Chondrocyte (in vitro differentiated cells): Measurements from ENCODE around the gene MDC1. TPM values are rescaled to one million over a fixed set of nuclear protein-coding genes. Genes with fewer than 3 reads are reported as not detected.

Source experiments
- DNase-seq: peaks from one replicate; pipeline ENCODE4 v3.0.0; 2021; ENCODE audit warnings: mixed read lengths, low spot score
- H3K27ac Mint-ChIP-seq: one replicate; pipeline ENCODE4 v1.8.0; 2021; ENCODE audit warnings: mild to moderate bottlenecking, moderate library complexity, mixed read lengths; ENCODE audit not compliant: unreplicated experiment
- H3K27me3 Mint-ChIP-seq: 2 replicates; pipeline ENCODE4 v1.8.0; 2021; ENCODE audit warnings: low read depth, mixed read lengths
- H3K36me3 Mint-ChIP-seq: 2 replicates; pipeline ENCODE4 v1.8.0; 2021; ENCODE audit warnings: low read depth, mixed read lengths
- H3K4me1 Mint-ChIP-seq: 2 replicates; pipeline ENCODE4 v1.8.0; 2021; ENCODE audit warnings: low read depth, mild to moderate bottlenecking, mixed read lengths
- H3K4me3 Mint-ChIP-seq: one replicate; pipeline ENCODE4 v1.8.0; 2021; ENCODE audit warnings: mild to moderate bottlenecking, moderate library complexity, mixed read lengths; ENCODE audit not compliant: unreplicated experiment
- H3K9me3 Mint-ChIP-seq: 2 replicates; pipeline ENCODE4 v1.8.0; 2021; ENCODE audit warnings: low read depth, mixed read lengths
- CTCF ChIP-seq: fragments of 200-600 bp; sonication (generic); IDR thresholded peaks from 2 replicates; pipeline ENCODE4 v1.5.0; 2021; ENCODE audit warnings: antibody characterized with exemption, mild to moderate bottlenecking, moderate library complexity
- total RNA-seq: library from RNA; stranded (reverse); gene quantifications from 3 replicates; pipeline ENCODE4 v1.2.1, GENCODE V29; 2021

MDC1 gene
- total RNA-seq, 1 donor from 2014 or later = 33.5 TPM

GRCh38 chr6:30754631-30755030, 37.5 kb upstream of the MDC1 start:
- Mint-ChIP-seq H3K27ac (peak overlapping the region; percentile 100), H3K36me3 (peaks cover 2% of the 10 kb centered on the region), H3K4me1 (peaks cover 82% of the 10 kb centered on the region), H3K9me3 (peaks cover under 1% of the 10 kb centered on the region), H3K4me3 (no peak overlapping the region), H3K27me3 (no peaks in the 10 kb centered on the region)
- TF ChIP-seq CTCF = no peak
- DNase-seq = no peak

DNA sequence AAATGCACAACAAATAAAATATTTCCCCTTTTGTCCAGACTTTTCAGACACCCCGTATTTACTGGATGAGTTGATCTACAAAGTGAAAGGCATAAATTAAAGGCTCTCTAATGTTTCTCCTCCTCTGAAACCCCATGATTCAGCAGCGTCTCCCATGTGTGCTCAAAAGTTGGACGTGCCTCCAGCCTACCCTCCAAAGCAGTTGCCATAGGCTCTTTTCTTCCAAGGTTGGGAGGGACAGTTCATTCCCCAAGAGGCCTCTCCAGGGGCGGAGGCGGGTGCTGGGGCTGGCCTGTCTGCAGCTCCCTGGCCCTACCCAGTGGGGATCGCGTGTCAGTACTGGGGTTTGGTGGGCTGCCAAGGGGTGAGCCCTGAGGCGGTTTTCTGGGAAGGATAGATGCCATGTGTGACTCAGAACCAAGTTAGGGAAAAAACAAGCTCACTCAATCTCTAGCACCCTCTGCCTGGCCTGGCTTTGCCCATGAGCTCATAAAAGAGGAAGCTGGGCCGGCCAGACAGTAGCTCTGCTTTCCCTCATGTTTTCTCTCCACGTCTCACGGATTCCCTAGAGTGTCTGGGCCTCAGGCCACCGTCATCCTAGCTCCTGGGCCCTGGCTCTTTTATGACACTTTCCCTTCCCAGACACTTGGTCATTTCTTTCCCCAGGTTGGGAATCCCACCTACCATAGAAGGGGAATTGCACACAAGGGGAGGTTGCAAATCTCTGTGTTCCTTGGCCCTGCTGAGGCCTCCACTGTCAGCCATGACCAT, 35.3 kb upstream of the MDC1 start:
- Mint-ChIP-seq H3K36me3 (no peaks in the 10 kb centered on the region), H3K27ac (peak overlapping the region; percentile 100), H3K27me3 (no peaks in the 10 kb centered on the region), H3K4me1 (peaks cover 85% of the 10 kb centered on the region), H3K9me3 (no peaks in the 10 kb centered on the region), H3K4me3 (no peak overlapping the region)
- TF ChIP-seq CTCF = peak; percentile 46
- DNase-seq = peak; percentile 100

DNA sequence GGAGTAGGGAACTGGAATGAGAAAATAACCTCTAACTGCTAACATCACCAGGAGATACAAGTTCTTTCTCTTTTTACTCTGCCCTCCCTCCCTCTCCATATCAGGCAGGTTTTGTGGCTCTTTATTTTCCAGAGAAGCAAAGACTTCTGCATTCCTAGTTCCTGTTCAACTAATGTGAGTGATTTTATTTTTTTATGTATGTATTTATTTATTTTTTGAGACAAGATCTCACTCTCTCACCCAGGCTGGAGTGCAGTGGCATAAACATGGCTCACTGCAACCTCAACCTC, 33.2 kb upstream of the MDC1 start:
- Mint-ChIP-seq H3K9me3 (no peaks in the 10 kb centered on the region), H3K4me3 (no peak overlapping the region), H3K27me3 (no peaks in the 10 kb centered on the region), H3K4me1 (peaks cover 81% of the 10 kb centered on the region), H3K27ac (peak overlapping the region; percentile 95), H3K36me3 (no peaks in the 10 kb centered on the region)
- no peak for TF ChIP-seq CTCF
- no peak for DNase-seq

DNA sequence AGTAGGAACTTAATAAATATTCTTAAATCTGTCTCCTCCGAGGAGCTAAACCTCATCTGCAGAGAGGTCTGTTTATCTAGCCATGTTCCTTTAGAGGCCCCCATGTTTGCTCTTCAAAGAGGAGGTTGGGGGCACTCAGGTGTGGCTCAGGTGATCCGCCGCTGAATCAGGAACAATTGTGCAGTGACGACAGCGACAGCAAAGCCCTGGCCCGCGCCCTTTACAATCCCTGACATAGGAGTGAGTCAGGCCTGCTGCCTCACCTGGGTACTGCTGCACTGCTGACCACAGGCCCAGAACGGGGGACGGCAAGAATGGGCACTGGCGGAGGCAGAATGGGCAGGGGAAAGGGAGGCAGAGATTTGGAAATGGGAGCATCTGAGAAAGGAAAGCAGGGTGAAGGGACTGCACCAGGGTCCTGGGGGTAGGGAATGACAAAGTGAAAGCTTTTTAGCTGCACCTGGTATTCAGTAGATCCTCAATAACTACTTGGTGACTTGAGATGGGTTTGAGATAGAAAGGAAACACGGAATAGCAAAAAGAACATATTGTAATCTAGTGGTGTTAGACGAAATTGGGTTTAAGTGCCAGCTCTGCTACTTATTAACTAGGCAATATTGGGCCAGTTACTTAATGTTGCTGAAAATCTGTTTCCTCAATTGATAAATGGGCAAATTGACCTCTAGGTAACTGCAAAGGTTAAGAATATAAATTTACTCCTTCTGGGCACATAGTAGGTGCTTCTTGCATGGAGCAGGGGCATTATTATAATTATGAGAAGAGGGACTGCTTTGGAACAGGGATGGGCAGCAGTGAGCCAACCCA, 32.7 kb upstream of the MDC1 start:
- Mint-ChIP-seq H3K9me3 (no peaks in the 10 kb centered on the region), H3K27me3 (no peaks in the 10 kb centered on the region), H3K4me1 (peaks cover 81% of the 10 kb centered on the region), H3K27ac (peak overlapping the region; percentile 95), H3K4me3 (no peak overlapping the region), H3K36me3 (no peaks in the 10 kb centered on the region)
- no peak for DNase-seq
- TF ChIP-seq CTCF = no peak

- Mint-ChIP-seq H3K27me3 (no peaks in the 10 kb centered on the region), H3K4me3 (no peak overlapping the region), H3K4me1 (peaks cover 77% of the 10 kb centered on the region)
Observed at GRCh38 chr6:30748851-30749540, 31.9 kb upstream of the MDC1 start.

More at GRCh38 chr6:30748851-30749540, 31.9 kb upstream of the MDC1 start:
- H3K27ac Mint-ChIP-seq = peak overlapping the region; percentile 95
- peaks cover under 1% of the 10 kb centered on the region for H3K36me3 Mint-ChIP-seq
- no peak for TF ChIP-seq CTCF
- H3K9me3 Mint-ChIP-seq = no peaks in the 10 kb centered on the region
- DNase-seq = no peak
